Astrocyte of the spinal cord (primary cell): ENCODE measurements around the gene AJAP1.

Experiments
- DNase-seq: peaks from one replicate; pipeline ENCODE4 v3.0.0; 2011; ENCODE audit warnings: low read depth, low spot score
- H3K4me3 ChIP-seq: 2 replicates; pipeline ENCODE4 v1.5.1; 2011; ENCODE audit warnings: low read depth, mild to moderate bottlenecking, low read length, moderate library complexity
- in situ Hi-C: cut with HindIII; loops from 2 replicates; pipeline ENCODE4 v1.10.0; 2017; ENCODE audit warnings: low sequenced_read_pairs
- TF ChIP-seq, protein P1 (sequence below): IDR thresholded peaks from 2 replicates; pipeline ENCODE4 v1.5.1; 2012; ENCODE audit warnings: low read depth, mild to moderate bottlenecking, low read length, inconsistent platforms

Gene AJAP1

DNA sequence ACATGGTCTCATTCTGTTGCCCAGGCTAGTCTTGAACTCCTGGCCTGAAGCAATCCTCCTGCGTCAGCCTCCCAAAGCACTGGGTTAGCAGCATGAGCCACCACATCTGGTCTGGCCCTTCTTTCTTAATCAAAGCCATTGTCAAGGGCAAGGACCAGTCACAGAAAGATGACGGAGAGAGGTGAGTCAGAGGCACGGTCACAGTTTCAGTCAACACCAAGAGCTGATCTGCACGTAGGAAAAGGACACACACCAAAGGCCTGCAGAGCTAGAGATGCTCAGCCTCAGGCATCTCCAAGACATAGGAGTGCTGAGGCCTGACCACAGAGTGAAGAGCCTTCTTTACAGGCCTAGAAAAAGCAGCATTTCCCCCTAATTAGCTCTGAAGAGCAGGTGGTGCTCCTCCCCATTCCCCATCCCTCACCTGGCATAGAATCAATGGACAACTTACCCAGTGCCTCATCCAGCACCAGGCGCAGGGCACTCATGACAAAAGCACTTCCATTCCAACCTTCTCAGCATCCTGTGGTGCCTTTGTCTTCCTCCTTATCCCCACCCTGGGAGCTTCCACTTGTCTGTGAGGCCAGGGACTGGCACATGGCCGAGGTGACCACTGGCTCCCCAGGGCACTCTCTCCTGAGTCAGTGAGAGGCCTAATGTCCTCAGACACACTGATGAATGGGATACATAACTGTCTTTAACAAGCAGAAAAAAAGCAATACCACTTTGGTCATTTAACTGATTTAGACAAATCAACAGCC lies 139.8 kb downstream of the AJAP1 start:
- in situ Hi-C loops, result no loop called here

DNA sequence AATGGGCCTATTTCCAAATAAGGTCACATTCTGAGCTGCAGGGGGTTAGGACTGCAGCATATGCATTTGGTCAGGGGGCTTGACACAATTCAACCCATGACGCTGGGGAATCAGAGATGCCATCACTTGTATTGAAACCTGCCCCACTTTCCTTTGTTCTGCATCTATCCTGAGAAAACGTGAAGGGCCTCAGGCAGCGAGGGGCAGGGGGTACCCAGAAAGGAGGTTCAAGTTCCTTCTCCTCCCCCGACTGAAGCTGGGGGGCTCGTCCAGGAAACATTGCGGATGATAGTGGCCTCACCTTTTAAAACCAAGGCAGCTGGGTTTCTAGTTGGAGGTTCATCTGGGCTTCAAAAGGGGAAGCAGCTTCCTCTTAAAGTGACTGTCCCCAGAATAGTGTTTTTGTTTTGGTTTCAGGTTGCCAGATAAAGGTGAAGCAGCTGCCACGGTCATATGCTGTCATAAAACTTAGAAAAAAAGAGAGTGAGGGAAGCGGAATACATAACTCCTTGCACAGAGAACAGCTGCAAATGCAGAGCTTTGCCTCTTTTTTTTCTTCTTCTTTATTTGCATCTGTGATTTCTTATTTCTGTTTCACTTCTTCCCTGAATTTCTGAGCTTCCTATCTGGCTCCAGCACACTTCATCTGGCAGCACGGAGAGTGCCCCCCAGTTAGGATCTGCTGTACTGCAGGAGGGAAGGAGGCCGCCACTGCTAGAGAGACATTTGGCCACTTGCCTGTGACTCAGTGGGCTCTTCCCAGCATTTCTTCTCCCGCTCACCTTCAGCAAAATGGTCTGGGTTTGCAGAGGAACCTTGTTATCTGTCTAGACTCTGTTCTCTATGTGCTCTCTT lies 142.0 kb downstream of the AJAP1 start:
- no peak for DNase-seq
- no peak overlapping the region for H3K4me3 ChIP-seq
- TF ChIP-seq, protein P1, sequence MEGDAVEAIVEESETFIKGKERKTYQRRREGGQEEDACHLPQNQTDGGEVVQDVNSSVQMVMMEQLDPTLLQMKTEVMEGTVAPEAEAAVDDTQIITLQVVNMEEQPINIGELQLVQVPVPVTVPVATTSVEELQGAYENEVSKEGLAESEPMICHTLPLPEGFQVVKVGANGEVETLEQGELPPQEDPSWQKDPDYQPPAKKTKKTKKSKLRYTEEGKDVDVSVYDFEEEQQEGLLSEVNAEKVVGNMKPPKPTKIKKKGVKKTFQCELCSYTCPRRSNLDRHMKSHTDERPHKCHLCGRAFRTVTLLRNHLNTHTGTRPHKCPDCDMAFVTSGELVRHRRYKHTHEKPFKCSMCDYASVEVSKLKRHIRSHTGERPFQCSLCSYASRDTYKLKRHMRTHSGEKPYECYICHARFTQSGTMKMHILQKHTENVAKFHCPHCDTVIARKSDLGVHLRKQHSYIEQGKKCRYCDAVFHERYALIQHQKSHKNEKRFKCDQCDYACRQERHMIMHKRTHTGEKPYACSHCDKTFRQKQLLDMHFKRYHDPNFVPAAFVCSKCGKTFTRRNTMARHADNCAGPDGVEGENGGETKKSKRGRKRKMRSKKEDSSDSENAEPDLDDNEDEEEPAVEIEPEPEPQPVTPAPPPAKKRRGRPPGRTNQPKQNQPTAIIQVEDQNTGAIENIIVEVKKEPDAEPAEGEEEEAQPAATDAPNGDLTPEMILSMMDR, result no peak
- in situ Hi-C loops, result no loop called here

More for the DNA sequence above, 139.8 kb downstream of the AJAP1 start:
- DNase-seq, result no peak
- H3K4me3 ChIP-seq, result no peak overlapping the region
- TF ChIP-seq, protein P1, result no peak

DNA sequence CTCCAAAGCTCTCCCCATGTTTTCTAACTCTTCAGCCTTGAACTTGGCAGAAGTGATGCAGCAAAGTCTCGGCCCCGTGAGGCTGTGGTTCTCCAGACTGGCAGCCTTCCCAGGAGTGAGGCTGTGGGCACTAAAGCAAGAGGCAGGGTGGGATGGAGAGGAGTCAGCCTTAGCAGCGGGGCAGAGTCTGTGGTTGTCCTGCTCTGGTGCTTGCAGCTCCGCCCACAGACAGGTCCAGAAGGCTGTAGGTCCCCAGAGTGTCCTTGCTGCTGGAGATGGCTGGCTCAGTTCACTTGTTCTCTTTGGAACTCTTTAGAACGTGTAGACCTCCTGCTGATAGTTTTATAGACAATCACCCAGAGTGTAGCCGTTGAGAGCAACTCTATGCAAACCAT lies 142.6 kb downstream of the AJAP1 start:
- in situ Hi-C loops, result no loop called here
- no peak overlapping the region for H3K4me3 ChIP-seq
- TF ChIP-seq, protein P1, result no peak
- no peak for DNase-seq

DNA sequence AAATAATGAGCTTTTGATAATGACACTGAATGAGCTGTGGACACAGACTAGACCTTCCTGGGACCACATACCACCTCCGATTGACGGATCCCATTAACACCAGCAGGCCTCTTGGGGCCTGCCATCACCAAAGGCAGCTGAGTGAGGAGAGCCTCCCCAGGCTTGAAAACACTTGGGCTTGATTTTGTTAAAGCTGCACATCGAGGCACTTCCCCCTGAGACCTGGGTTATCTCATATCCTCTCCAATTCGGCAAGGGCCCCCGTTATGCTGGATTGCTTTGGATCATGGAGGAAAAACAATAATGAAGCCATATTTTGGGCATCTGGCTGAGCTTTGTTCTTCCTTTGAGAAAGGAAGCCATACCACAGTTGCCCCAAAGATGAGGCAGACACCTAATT lies 143.0 kb downstream of the AJAP1 start:
- TF ChIP-seq, protein P1, result no peak
- in situ Hi-C loops, result no loop called here
- H3K4me3 ChIP-seq, result no peak overlapping the region
- no peak for DNase-seq

DNA sequence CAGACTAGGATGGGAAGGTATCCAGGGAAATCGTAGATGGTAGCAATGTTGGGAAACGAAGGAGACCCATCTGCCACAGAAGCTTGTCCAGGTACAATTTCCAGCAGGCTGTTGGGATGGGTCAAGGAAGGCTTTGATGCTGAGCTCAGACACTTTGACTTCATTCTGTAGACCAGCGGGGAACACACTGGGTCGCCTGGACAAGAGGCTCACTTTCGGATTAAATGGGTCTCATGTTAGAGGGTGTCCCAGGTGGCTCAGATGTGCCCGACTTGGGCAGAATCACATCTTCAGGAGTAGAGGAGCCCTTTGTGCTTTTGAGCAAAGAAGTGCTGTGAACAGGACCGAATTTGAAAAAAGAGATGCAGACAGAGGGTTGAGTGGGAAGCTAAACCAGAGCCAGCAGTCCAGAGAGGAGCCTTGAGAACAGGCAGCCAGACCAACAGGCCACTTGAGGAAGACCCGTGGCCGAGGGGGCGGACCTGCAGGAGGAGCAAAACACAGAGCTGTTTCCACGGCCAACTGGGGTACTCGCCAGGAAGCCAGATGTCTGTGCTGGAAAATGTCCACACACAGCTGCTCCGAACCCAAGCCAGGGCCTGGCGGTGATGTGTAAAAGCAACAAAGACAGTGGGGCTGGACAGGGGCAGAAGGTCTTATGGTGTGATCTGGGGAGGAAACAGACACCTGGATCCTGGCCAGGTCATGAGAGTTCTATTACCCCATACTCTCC lies 146.9 kb downstream of the AJAP1 start:
- DNase-seq, result no peak
- in situ Hi-C loops, result no loop called here
- TF ChIP-seq, protein P1, result no peak
- no peak overlapping the region for H3K4me3 ChIP-seq

DNA sequence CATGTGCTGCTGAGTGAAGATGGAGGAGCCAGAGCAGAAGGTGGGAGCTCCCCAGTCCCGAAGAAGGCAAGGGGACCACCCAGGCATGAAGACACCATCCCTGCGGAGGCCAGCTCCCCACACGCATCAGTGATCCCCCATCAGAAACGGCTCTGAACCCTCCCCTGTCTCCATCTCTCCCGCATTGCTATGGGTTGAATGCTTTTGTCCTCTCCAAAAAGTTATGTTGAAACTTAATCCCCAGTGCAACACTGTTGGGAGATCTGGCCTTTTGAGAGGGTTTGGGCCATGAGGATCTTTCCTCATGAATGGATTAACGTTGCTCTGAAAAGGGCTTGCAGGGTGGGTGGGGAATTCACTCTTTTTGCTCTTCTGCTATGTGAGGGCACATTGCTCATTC lies 147.6 kb downstream of the AJAP1 start:
- in situ Hi-C loops, result no loop called here
- no peak overlapping the region for H3K4me3 ChIP-seq
- DNase-seq, result no peak
- TF ChIP-seq, protein P1, result no peak
